ENCODE data around the gene ETS2. TPM values are rescaled to one million over a fixed set of nuclear protein-coding genes. Genes with fewer than 3 reads are reported as not detected.

The ETS2 gene
- total RNA-seq, 1 donor from 2014 or later: 30.4 TPM

- H3K27me3 Mint-ChIP-seq: no peaks in the 10 kb centered on the region
- H3K4me1 Mint-ChIP-seq: peaks cover 45% of the 10 kb centered on the region
- H3K9me3 Mint-ChIP-seq: peaks cover 3% of the 10 kb centered on the region
- no peak for DNase-seq
- intact Hi-C loops (cut with micrococcal nuclease): no loop called here
- H3K27ac Mint-ChIP-seq: no peak overlapping the region
- peaks cover 67% of the 10 kb centered on the region for H3K36me3 Mint-ChIP-seq (ENCODE audit: low read depth)
- no peak overlapping the region for H3K4me3 Mint-ChIP-seq
Observed at GRCh38 chr21:38810826-38811164, 5.1 kb downstream of the ETS2 start.

GRCh38 chr21:38811257-38811656, 5.5 kb downstream of the ETS2 start:
- Mint-ChIP-seq H3K4me3 (no peak overlapping the region), H3K27me3 (no peaks in the 10 kb centered on the region), H3K36me3 (ENCODE audit: low read depth) (peaks cover 70% of the 10 kb centered on the region), H3K4me1 (peaks cover 45% of the 10 kb centered on the region), H3K9me3 (peaks cover 3% of the 10 kb centered on the region), H3K27ac (no peak overlapping the region)
- intact Hi-C loops (cut with micrococcal nuclease): no loop called here
- DNase-seq: no peak

- H3K36me3 Mint-ChIP-seq (ENCODE audit: low read depth): peaks cover 82% of the 10 kb centered on the region
- no peak overlapping the region for H3K27ac Mint-ChIP-seq
- peaks cover 34% of the 10 kb centered on the region for H3K4me1 Mint-ChIP-seq
- H3K4me3 Mint-ChIP-seq: no peak overlapping the region
- H3K9me3 Mint-ChIP-seq: peaks cover 3% of the 10 kb centered on the region
- DNase-seq: no peak
- H3K27me3 Mint-ChIP-seq: no peaks in the 10 kb centered on the region
- intact Hi-C loops (cut with micrococcal nuclease): no loop called here
Observed at GRCh38 chr21:38813143-38813542, 7.4 kb downstream of the ETS2 start.

- no peak overlapping the region for H3K4me3 Mint-ChIP-seq
- DNase-seq: no peak
- no peaks in the 10 kb centered on the region for H3K27me3 Mint-ChIP-seq
- no peak overlapping the region for H3K27ac Mint-ChIP-seq
- intact Hi-C loops (cut with micrococcal nuclease): no loop called here
- H3K9me3 Mint-ChIP-seq: no peaks in the 10 kb centered on the region
- peaks cover 83% of the 10 kb centered on the region for H3K36me3 Mint-ChIP-seq (ENCODE audit: low read depth)
- H3K4me1 Mint-ChIP-seq: peaks cover 30% of the 10 kb centered on the region
Observed at GRCh38 chr21:38813547-38813946, 7.8 kb downstream of the ETS2 start.

GRCh38 chr21:38814126-38815059, 8.7 kb downstream of the ETS2 start:
- no peak overlapping the region for H3K4me3 Mint-ChIP-seq
- peaks cover 86% of the 10 kb centered on the region for H3K36me3 Mint-ChIP-seq (ENCODE audit: low read depth)
- H3K9me3 Mint-ChIP-seq: peaks cover 4% of the 10 kb centered on the region
- DNase-seq: no peak
- peaks cover 24% of the 10 kb centered on the region for H3K4me1 Mint-ChIP-seq
- no peak overlapping the region for H3K27ac Mint-ChIP-seq
- intact Hi-C loops (cut with micrococcal nuclease): no loop called here
- no peaks in the 10 kb centered on the region for H3K27me3 Mint-ChIP-seq

GRCh38 chr21:38815060-38815405, 9.3 kb downstream of the ETS2 start:
- Mint-ChIP-seq H3K27me3 (no peaks in the 10 kb centered on the region), H3K4me1 (peaks cover 22% of the 10 kb centered on the region), H3K27ac (peak overlapping the region; percentile 17), H3K36me3 (ENCODE audit: low read depth) (peaks cover 88% of the 10 kb centered on the region), H3K4me3 (no peak overlapping the region), H3K9me3 (peaks cover 4% of the 10 kb centered on the region)
- no peak for DNase-seq
- intact Hi-C loops (cut with micrococcal nuclease): no loop called here

- H3K27me3 Mint-ChIP-seq: no peaks in the 10 kb centered on the region
- H3K36me3 Mint-ChIP-seq (ENCODE audit: low read depth): peaks cover 86% of the 10 kb centered on the region
- intact Hi-C loops (cut with micrococcal nuclease): no loop called here
- DNase-seq: no peak
- no peak overlapping the region for H3K4me3 Mint-ChIP-seq
- no peak overlapping the region for H3K27ac Mint-ChIP-seq
- peaks cover 4% of the 10 kb centered on the region for H3K9me3 Mint-ChIP-seq
- H3K4me1 Mint-ChIP-seq: peaks cover 15% of the 10 kb centered on the region
Observed at GRCh38 chr21:38816400-38816977, 10.8 kb downstream of the ETS2 start.

GRCh38 chr21:38817371-38818324, 11.9 kb downstream of the ETS2 start:
- H3K4me1 Mint-ChIP-seq: peaks cover 12% of the 10 kb centered on the region
- H3K4me3 Mint-ChIP-seq: no peak overlapping the region
- peaks cover 90% of the 10 kb centered on the region for H3K36me3 Mint-ChIP-seq (ENCODE audit: low read depth)
- DNase-seq: no peak
- H3K27ac Mint-ChIP-seq: no peak overlapping the region
- H3K27me3 Mint-ChIP-seq: no peaks in the 10 kb centered on the region
- intact Hi-C loops (cut with micrococcal nuclease): no loop called here
- H3K9me3 Mint-ChIP-seq: peaks cover 4% of the 10 kb centered on the region

- Mint-ChIP-seq H3K36me3 (ENCODE audit: low read depth) (peaks cover 88% of the 10 kb centered on the region), H3K9me3 (peaks cover 4% of the 10 kb centered on the region), H3K4me1 (peaks cover 12% of the 10 kb centered on the region), H3K4me3 (no peak overlapping the region), H3K27ac (no peak overlapping the region), H3K27me3 (no peaks in the 10 kb centered on the region)
- DNase-seq: no peak
- intact Hi-C loops (cut with micrococcal nuclease): no loop called here
Observed at GRCh38 chr21:38818325-38818723, 12.6 kb downstream of the ETS2 start.

GRCh38 chr21:38819051-38819718, 13.5 kb downstream of the ETS2 start:
- H3K4me3 Mint-ChIP-seq: no peak overlapping the region
- H3K27ac Mint-ChIP-seq: no peak overlapping the region
- H3K27me3 Mint-ChIP-seq: no peaks in the 10 kb centered on the region
- peaks cover 12% of the 10 kb centered on the region for H3K4me1 Mint-ChIP-seq
- intact Hi-C loops (cut with micrococcal nuclease): no loop called here
- H3K36me3 Mint-ChIP-seq (ENCODE audit: low read depth): peaks cover 91% of the 10 kb centered on the region
- DNase-seq: no peak
- H3K9me3 Mint-ChIP-seq: peaks cover 4% of the 10 kb centered on the region

GRCh38 chr21:38819719-38820159, 14.0 kb downstream of the ETS2 start:
- Mint-ChIP-seq H3K36me3 (ENCODE audit: low read depth) (peaks cover 88% of the 10 kb centered on the region), H3K9me3 (peaks cover 4% of the 10 kb centered on the region), H3K4me1 (peaks cover 7% of the 10 kb centered on the region), H3K4me3 (no peak overlapping the region), H3K27me3 (no peaks in the 10 kb centered on the region), H3K27ac (no peak overlapping the region)
- no peak for DNase-seq
- intact Hi-C loops (cut with micrococcal nuclease): no loop called here

GRCh38 chr21:38820471-38821239, 14.9 kb downstream of the ETS2 start:
- H3K4me1 Mint-ChIP-seq: peaks cover 2% of the 10 kb centered on the region
- DNase-seq: no peak
- H3K27ac Mint-ChIP-seq: no peak overlapping the region
- intact Hi-C loops (cut with micrococcal nuclease): no loop called here
- H3K4me3 Mint-ChIP-seq: no peak overlapping the region
- H3K27me3 Mint-ChIP-seq: no peaks in the 10 kb centered on the region
- peaks cover 4% of the 10 kb centered on the region for H3K9me3 Mint-ChIP-seq
- peaks cover 85% of the 10 kb centered on the region for H3K36me3 Mint-ChIP-seq (ENCODE audit: low read depth)

- no peak for DNase-seq
- peaks cover 2% of the 10 kb centered on the region for H3K4me1 Mint-ChIP-seq
- no peak overlapping the region for H3K27ac Mint-ChIP-seq
- H3K36me3 Mint-ChIP-seq (ENCODE audit: low read depth): peaks cover 81% of the 10 kb centered on the region
- H3K27me3 Mint-ChIP-seq: no peaks in the 10 kb centered on the region
- intact Hi-C loops (cut with micrococcal nuclease): no loop called here
- peaks cover 4% of the 10 kb centered on the region for H3K9me3 Mint-ChIP-seq
- H3K4me3 Mint-ChIP-seq: no peak overlapping the region
Observed at GRCh38 chr21:38821248-38821647, 15.5 kb downstream of the ETS2 start.
